Fibroblast of skin of right quadriceps (primary cell): Measurements from ENCODE around the gene CELF3.

Experiments
- DNase-seq: peaks from one replicate; pipeline ENCODE4 v3.0.0-alpha.2; 2013

Gene CELF3

GRCh38 chr1:151720554-151720953 lies 4.0 kb upstream of the CELF3 start:
- DNase-seq = no peak

- no peak for DNase-seq
Observed at GRCh38 chr1:151720125-151720524, 3.5 kb upstream of the CELF3 start.

GRCh38 chr1:151718666-151719065 lies 2.1 kb upstream of the CELF3 start:
- no peak for DNase-seq

- no peak for DNase-seq
Observed at GRCh38 chr1:151718011-151718431, 1.4 kb upstream of the CELF3 start.

- DNase-seq = no peak
Observed at GRCh38 chr1:151716405-151716762, 219 bp downstream of the CELF3 start.

- no peak for DNase-seq
Observed at GRCh38 chr1:151715726-151716404, 738 bp downstream of the CELF3 start.

GRCh38 chr1:151714820-151715725 lies 1.5 kb downstream of the CELF3 start:
- DNase-seq = no peak

GRCh38 chr1:151713874-151714273 lies 2.7 kb downstream of the CELF3 start:
- DNase-seq = no peak

- DNase-seq = no peak
Observed at GRCh38 chr1:151713044-151713443, 3.6 kb downstream of the CELF3 start.

GRCh38 chr1:151711951-151712350 lies 4.7 kb downstream of the CELF3 start:
- DNase-seq = no peak

GRCh38 chr1:151711044-151711800 lies 5.4 kb downstream of the CELF3 start:
- DNase-seq = no peak

- DNase-seq = peak; percentile 55
Observed at GRCh38 chr1:151710187-151710840, 6.3 kb downstream of the CELF3 start.

GRCh38 chr1:151708891-151709290 lies 7.7 kb downstream of the CELF3 start:
- no peak for DNase-seq

- no peak for DNase-seq
Observed at GRCh38 chr1:151707541-151708065, 9.0 kb downstream of the CELF3 start.

- DNase-seq = no peak
Observed at GRCh38 chr1:151706464-151707415, 9.9 kb downstream of the CELF3 start.

- DNase-seq = no peak
Observed at GRCh38 chr1:151705753-151706463, 10.7 kb downstream of the CELF3 start.

GRCh38 chr1:151705146-151705545 lies 11.5 kb downstream of the CELF3 start:
- DNase-seq = no peak

GRCh38 chr1:151704246-151704645 lies 12.4 kb downstream of the CELF3 start:
- DNase-seq = no peak

- no peak for DNase-seq
Observed at GRCh38 chr1:151703813-151704212, 12.8 kb downstream of the CELF3 start.

- no peak for DNase-seq
Observed at GRCh38 chr1:151702936-151703335, 13.7 kb downstream of the CELF3 start.

- DNase-seq = no peak
Observed at GRCh38 chr1:151701515-151701914, 15.1 kb downstream of the CELF3 start.
